Lower leg skin (tissue), 4 donors: ENCODE results near the gene PHLDB3. TPM values are rescaled to one million over a fixed set of nuclear protein-coding genes. Genes with fewer than 3 reads are reported as not detected.

ENCODE experiments used
- DNase-seq, 2 donors: peaks; one replicate each; pipeline ENCODE4 v3.0.0-alpha.2; 2019; ENCODE audit warnings: low spot score in 2 of 2
- H3K4me3 ChIP-seq: fragments of 200-600 bp; sonication (generic); 2 replicates; pipeline ENCODE4 v1.5.1; 2017; ENCODE audit warnings: mild to moderate bottlenecking, low read depth; ENCODE audit not compliant: poor library complexity, severe bottlenecking
- POLR2A ChIP-seq, 2 donors: fragments of 450-650 bp; IDR thresholded peaks; one replicate each; pipeline ENCODE4 v1.6.1; 2016 to 2017; ENCODE audit warnings: antibody characterized with exemption in 2 of 2, mild to moderate bottlenecking in 1 of 2, moderate library complexity in 1 of 2
- WGBS, 2 donors: methylation state at CpG; one replicate each; pipeline ENCODE4 v1.1.5; 2018; 5-methylcytosine and 5-hydroxymethylcytosine counted together
- intact Hi-C: fragments of 100-400 bp; cut with DNase I; formaldehyde crosslinking; loops from one replicate; pipeline ENCODE4 v1.15.0; 2023; ENCODE audit warnings: low total_unique reads
- total RNA-seq, 4 donors: library from RNA; depleted of rRNA; stranded (reverse); fragments of >200 nt; gene quantifications; one replicate each; pipeline ENCODE4 v1.1.0, GENCODE V29; 2016
- TF ChIP-seq, protein P1 (sequence below), 3 donors: fragments of 450-650 bp; IDR thresholded peaks; one replicate each; pipeline ENCODE4 v1.5.1; 2016; ENCODE audit warnings: antibody characterized with exemption in 3 of 3, mild to moderate bottlenecking in 3 of 3, moderate library complexity in 2 of 3

The PHLDB3 gene
- total RNA-seq, 4 donors from 2014 or later: 86.9 to 136 (median 114) TPM

GRCh38 chr19:43489310-43489709 lies 15.2 kb downstream of the PHLDB3 start:
- no peak for TF ChIP-seq POLR2A (IDR thresholded peaks at IDR 0.05)
- TF ChIP-seq, protein P1, sequence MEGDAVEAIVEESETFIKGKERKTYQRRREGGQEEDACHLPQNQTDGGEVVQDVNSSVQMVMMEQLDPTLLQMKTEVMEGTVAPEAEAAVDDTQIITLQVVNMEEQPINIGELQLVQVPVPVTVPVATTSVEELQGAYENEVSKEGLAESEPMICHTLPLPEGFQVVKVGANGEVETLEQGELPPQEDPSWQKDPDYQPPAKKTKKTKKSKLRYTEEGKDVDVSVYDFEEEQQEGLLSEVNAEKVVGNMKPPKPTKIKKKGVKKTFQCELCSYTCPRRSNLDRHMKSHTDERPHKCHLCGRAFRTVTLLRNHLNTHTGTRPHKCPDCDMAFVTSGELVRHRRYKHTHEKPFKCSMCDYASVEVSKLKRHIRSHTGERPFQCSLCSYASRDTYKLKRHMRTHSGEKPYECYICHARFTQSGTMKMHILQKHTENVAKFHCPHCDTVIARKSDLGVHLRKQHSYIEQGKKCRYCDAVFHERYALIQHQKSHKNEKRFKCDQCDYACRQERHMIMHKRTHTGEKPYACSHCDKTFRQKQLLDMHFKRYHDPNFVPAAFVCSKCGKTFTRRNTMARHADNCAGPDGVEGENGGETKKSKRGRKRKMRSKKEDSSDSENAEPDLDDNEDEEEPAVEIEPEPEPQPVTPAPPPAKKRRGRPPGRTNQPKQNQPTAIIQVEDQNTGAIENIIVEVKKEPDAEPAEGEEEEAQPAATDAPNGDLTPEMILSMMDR (IDR thresholded peaks at IDR 0.05): no peak
- WGBS, 2 donors: 65 to 75% methylated on average over 5 of the region's 5 CpGs
- no peak overlapping the region for H3K4me3 ChIP-seq
- no peak for DNase-seq
- intact Hi-C loops: no loop called here

DNA sequence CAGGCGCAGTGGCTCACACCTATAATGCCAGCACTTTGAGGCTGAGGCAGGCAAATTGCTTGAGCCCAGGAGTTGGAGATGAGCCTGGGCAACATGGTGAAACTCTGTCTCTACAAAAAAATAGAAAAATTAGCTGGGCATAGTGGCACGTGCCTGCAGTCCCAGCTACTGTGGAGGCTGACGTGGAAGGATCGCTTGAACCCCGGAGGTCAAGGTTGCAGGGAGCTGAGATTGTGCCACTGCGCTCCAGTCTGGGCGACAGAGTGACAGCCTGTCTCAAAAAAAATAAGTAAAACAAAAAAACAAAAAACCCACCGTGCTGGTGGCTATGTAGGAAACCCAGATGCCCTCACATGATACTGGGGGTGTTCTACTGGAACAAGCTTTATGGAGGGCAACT lies 16.4 kb downstream of the PHLDB3 start:
- WGBS, 2 donors: 90 to 92% methylated on average over 8 of the region's 8 CpGs

DNA sequence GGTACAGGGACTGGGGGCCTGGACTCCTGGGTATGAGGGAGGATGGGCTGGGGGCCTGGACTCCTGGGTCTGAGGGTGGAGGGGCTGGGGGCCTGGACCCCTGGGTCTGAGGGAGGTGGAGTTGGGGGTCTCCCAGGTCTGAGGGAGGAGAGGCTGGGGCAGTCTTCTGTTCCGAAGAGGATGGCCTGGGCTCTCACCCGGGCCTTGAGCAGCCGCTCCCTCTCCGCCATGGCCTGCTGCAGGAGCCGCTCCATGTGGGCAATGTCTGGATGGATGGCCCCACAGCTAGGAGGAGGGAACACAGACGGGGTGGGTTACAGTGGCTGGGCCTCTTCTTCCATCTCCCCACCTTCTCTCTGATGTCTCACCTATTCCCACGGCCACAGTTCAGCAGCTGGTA lies 18.1 kb downstream of the PHLDB3 start:
- H3K4me3 ChIP-seq: no peak overlapping the region
- 90 to 95% methylated on average over 7 of the region's 7 CpGs for WGBS, 2 donors
- intact Hi-C loops: no loop called here
- TF ChIP-seq, protein P1 (IDR thresholded peaks at IDR 0.05): no peak
- TF ChIP-seq POLR2A (IDR thresholded peaks at IDR 0.05): no peak
- DNase-seq: peak in 1 of 2 donors; percentile 76

More for the DNA sequence above, 16.4 kb downstream of the PHLDB3 start:
- TF ChIP-seq POLR2A (IDR thresholded peaks at IDR 0.05): no peak
- TF ChIP-seq, protein P1 (IDR thresholded peaks at IDR 0.05): no peak
- intact Hi-C loops: no loop called here
- peak in 1 of 2 donors; percentile 56 for DNase-seq
- H3K4me3 ChIP-seq: no peak overlapping the region

DNA sequence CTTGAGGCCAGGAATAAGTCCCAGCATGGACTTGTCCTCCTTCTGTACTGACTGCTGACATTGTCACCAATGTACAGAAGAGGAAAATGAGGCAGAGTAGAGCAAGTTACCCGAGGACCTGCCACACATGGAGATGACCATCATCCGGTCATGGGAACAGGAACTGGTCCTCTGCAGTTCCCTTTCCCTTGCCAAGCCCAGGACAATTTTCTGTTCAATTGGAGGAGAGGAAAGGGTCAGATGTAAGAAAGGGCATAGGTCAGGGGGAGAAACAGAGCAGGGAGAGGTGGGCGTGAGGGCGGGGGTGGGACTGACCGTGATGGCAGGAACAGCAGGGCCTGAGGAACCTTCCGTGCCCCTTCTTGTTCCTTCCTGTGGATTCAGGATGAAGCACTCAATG lies 18.6 kb downstream of the PHLDB3 start:
- no peak overlapping the region for H3K4me3 ChIP-seq
- no peak for DNase-seq
- TF ChIP-seq, protein P1 (IDR thresholded peaks at IDR 0.05): no peak
- no peak for TF ChIP-seq POLR2A (IDR thresholded peaks at IDR 0.05)
- intact Hi-C loops: no loop called here
- WGBS, 2 donors: 72 to 85% methylated on average over 6 of the region's 6 CpGs

GRCh38 chr19:43483281-43483680 lies 21.3 kb downstream of the PHLDB3 start:
- intact Hi-C loops: no loop called here
- DNase-seq: no peak
- TF ChIP-seq, protein P1 (IDR thresholded peaks at IDR 0.05): no peak
- TF ChIP-seq POLR2A (IDR thresholded peaks at IDR 0.05): no peak
- WGBS, 2 donors: 94 to 95% methylated on average over 6 of the region's 6 CpGs
- H3K4me3 ChIP-seq: no peak overlapping the region

- 90 to 95% methylated on average over 4 of the region's 4 CpGs for WGBS, 2 donors
- intact Hi-C loops: no loop called here
Observed at GRCh38 chr19:43482193-43482592, 22.4 kb downstream of the PHLDB3 start.

More at GRCh38 chr19:43482193-43482592, 22.4 kb downstream of the PHLDB3 start:
- DNase-seq: no peak
- TF ChIP-seq, protein P1 (IDR thresholded peaks at IDR 0.05): no peak
- TF ChIP-seq POLR2A (IDR thresholded peaks at IDR 0.05): no peak
- H3K4me3 ChIP-seq: no peak overlapping the region
